ENCODE measurements around the gene TXNDC2.
A peak's percentile ranks its signal among the peaks of the same experiment; 100 is the strongest.
"Not testable (repeated sequence)": the region's sequence is repeated elsewhere in the genome, so short reads cannot be mapped to it uniquely, and the experiment has no call there.

TXNDC2 gene

DNA sequence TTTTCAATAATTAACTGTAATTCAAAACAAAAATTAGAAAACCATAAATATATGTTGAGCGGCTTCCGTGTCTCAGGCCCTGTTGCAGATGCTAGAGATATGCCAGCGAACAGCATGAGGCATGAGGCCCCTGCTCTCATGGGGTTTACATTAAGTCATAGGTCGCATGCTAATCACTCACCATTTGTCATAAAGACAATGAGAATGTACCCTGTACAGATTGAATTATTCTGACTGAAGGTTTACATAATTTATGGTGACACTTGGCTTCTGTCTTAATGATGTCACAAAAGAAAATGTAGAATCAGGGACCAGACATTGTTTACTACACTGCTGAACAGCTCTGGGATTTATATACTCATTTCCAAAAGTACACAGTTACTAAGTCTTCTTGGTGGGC lies 22.1 kb downstream of the TXNDC2 start:
- Mint-ChIP-seq H3K9me3 (no peaks in the 10 kb centered on the region), H3K4me3 (no peak overlapping the region), H3K27ac (no peak overlapping the region), H3K27me3 (ENCODE audit: low read depth) (peaks cover 10% of the 10 kb centered on the region), H3K36me3 (ENCODE audit: low read depth) (no peaks in the 10 kb centered on the region), H3K4me1 (peaks cover 2% of the 10 kb centered on the region)
- TF ChIP-seq, protein P1, sequence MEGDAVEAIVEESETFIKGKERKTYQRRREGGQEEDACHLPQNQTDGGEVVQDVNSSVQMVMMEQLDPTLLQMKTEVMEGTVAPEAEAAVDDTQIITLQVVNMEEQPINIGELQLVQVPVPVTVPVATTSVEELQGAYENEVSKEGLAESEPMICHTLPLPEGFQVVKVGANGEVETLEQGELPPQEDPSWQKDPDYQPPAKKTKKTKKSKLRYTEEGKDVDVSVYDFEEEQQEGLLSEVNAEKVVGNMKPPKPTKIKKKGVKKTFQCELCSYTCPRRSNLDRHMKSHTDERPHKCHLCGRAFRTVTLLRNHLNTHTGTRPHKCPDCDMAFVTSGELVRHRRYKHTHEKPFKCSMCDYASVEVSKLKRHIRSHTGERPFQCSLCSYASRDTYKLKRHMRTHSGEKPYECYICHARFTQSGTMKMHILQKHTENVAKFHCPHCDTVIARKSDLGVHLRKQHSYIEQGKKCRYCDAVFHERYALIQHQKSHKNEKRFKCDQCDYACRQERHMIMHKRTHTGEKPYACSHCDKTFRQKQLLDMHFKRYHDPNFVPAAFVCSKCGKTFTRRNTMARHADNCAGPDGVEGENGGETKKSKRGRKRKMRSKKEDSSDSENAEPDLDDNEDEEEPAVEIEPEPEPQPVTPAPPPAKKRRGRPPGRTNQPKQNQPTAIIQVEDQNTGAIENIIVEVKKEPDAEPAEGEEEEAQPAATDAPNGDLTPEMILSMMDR (IDR thresholded peaks at IDR 0.05; ENCODE audit: unreplicated experiment in 3 of 3), result no peak

DNA sequence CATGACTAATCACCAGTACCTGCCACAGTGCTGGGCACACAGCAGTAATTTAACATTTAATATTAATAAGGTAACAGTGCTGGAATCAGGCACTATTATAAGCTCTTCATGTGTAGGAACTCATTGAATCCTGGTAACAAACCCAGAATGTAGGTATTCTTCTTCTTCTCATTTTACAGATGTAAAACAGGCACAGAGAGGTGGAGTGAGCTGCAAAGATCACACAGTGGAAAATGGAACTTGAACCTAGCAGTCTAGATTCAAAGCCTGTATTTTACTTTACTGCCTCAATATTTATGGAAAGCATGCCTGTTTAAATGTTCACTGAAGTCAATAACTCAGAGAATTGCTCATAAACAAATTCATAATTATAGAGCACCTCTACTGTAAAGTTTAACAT lies 24.3 kb downstream of the TXNDC2 start:
- Mint-ChIP-seq H3K27ac (no peak overlapping the region), H3K9me3 (no peaks in the 10 kb centered on the region), H3K4me3 (no peak overlapping the region), H3K4me1 (peaks cover 7% of the 10 kb centered on the region), H3K27me3 (ENCODE audit: low read depth) (peaks cover 10% of the 10 kb centered on the region), H3K36me3 (ENCODE audit: low read depth) (no peaks in the 10 kb centered on the region)
- TF ChIP-seq, protein P1 (IDR thresholded peaks at IDR 0.05; ENCODE audit: unreplicated experiment in 3 of 3), result no peak

DNA sequence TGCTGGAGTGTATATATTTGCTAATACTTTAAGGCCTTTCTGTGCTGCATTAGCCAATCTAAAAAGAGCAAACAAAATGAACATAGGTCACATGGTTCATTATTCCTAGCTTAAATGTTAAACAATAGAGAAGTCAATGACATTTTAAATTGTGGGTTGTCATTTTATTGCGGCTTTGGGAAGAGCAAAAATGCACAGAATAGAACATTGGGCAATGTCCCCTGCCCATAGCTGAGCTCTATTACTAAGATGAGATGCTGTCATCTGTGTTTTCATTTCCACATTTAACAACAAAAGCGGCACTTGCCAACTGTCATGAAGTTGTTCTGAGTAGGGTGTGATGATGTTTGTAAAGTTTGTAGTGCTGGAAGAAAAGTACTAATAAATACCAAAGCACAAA lies 24.9 kb downstream of the TXNDC2 start:
- H3K27ac Mint-ChIP-seq, result no peak overlapping the region
- H3K9me3 Mint-ChIP-seq, result no peaks in the 10 kb centered on the region
- H3K4me1 Mint-ChIP-seq, result peaks cover 13% of the 10 kb centered on the region
- H3K36me3 Mint-ChIP-seq (ENCODE audit: low read depth), result no peaks in the 10 kb centered on the region
- peaks cover 10% of the 10 kb centered on the region for H3K27me3 Mint-ChIP-seq (ENCODE audit: low read depth)
- H3K4me3 Mint-ChIP-seq, result peak overlapping the region in 1 of 3 experiments; percentile 25
- TF ChIP-seq, protein P1 (IDR thresholded peaks at IDR 0.05; ENCODE audit: unreplicated experiment in 3 of 3), result no peak

DNA sequence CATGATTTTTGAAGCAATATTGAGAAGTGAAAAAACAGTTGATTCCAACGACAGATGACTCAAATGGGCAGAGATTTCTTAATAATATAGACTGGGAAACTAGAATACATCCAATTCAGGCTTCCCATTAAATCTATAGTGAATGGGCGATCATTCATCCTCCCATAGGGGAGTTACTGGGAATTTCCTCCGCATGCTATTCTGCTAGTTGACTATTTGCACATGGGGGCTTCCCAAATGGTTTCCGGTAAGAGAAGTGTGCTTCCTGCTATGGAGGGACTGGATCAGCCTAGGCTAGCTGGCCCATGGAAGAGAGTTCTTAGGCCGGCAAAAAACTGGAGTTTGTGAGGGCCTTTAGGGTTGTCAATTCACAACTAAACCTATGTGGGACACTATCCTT lies 25.5 kb downstream of the TXNDC2 start:
- Mint-ChIP-seq H3K9me3 (no peaks in the 10 kb centered on the region), H3K36me3 (ENCODE audit: low read depth) (no peaks in the 10 kb centered on the region), H3K27ac (no peak overlapping the region), H3K4me1 (peaks cover 19% of the 10 kb centered on the region), H3K4me3 (peak overlapping the region in 2 of 3 experiments; percentile 8 to 29), H3K27me3 (ENCODE audit: low read depth) (peaks cover 10% of the 10 kb centered on the region)
- TF ChIP-seq, protein P1 (IDR thresholded peaks at IDR 0.05; ENCODE audit: unreplicated experiment in 3 of 3), result no peak

DNA sequence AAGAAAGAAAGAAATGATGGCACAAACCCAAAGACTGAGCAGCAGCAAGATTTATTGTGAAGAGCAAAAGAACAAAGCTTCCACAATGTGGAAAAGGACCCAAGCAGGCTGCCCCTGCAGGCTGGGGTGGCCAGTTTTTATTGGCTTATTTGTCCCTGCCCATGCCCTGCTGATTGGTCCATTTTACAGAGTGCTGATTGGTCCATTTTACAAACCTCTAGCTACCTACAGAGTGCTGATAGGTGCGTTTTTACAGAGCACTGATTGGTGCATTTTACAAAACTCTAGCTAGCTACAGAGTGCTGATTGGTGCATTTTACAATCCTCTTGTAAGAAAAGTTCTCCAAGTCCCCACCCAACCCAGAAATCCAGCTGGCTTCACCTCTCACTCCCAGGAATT lies 26.5 kb downstream of the TXNDC2 start:
- H3K4me3 Mint-ChIP-seq, result peak overlapping the region in 1 of 3 experiments; percentile 20
- H3K36me3 Mint-ChIP-seq (ENCODE audit: low read depth); H3K27ac Mint-ChIP-seq: not testable (repeated sequence)

DNA sequence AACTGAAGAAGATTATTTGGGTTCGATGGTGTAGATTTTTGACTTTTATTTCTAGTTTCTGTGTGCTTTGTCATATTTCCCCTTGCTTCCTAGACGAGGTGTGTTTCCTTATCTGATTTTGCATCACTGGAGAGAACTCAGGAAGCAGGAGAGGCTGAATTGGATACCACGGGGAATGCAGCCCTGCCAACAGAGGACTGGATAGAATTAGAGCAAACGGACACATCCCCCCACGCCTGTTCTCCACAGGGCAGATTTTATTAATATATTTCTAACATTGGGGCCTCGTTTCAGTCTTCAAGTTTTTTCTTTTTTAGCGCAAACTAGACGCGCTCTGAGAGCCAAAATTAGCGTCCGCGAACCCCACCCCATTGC lies 27.4 kb downstream of the TXNDC2 start:
- peak overlapping the region; percentile 90 to 94 (median 93) for H3K4me3 Mint-ChIP-seq
- TF ChIP-seq, protein P1 (IDR thresholded peaks at IDR 0.05; ENCODE audit: unreplicated experiment in 3 of 3), result no peak
- peaks cover 6% of the 10 kb centered on the region for H3K27me3 Mint-ChIP-seq (ENCODE audit: low read depth)
- H3K36me3 Mint-ChIP-seq (ENCODE audit: low read depth), result no peaks in the 10 kb centered on the region
- H3K27ac Mint-ChIP-seq, result peak overlapping the region; percentile 81 to 97 (median 93)
- H3K4me1 Mint-ChIP-seq, result peaks cover 23% of the 10 kb centered on the region
- H3K9me3 Mint-ChIP-seq, result no peaks in the 10 kb centered on the region

More for the DNA sequence above, 26.5 kb downstream of the TXNDC2 start:
- H3K9me3 Mint-ChIP-seq, result not testable (repeated sequence)
- peaks cover 10% of the 10 kb centered on the region for H3K27me3 Mint-ChIP-seq (ENCODE audit: low read depth)
- H3K4me1 Mint-ChIP-seq, result peaks cover 23% of the 10 kb centered on the region
